Measurements from ENCODE around the gene LRRC4B. TPM values are rescaled to one million over a fixed set of nuclear protein-coding genes. Genes with fewer than 3 reads are reported as not detected.

The LRRC4B gene
- total RNA-seq, 4 donors from 2014 or later, result 0.59 to 3.0 (median 1.6) TPM

GRCh38 chr19:50602935-50603334 lies 34.7 kb upstream of the LRRC4B start:
- no peak overlapping the region for H3K27ac ChIP-seq
- DNase-seq, result no peak
- H3K27me3 ChIP-seq, result no peaks in the 10 kb centered on the region
- no peaks in the 10 kb centered on the region for H3K4me1 ChIP-seq
- no peaks in the 10 kb centered on the region for H3K9me3 ChIP-seq
- no peak for TF ChIP-seq CTCF (IDR thresholded peaks at IDR 0.05)
- no peak for TF ChIP-seq POLR2A (IDR thresholded peaks at IDR 0.05)
- 79% methylated on average over 4 of the region's 4 CpGs for WGBS, 2 donors
- intact Hi-C loops (cut with DNase I), result no loop called here
- H3K4me3 ChIP-seq (replicated peaks in 1 of 3), result no peak overlapping the region
- no peaks in the 10 kb centered on the region for H3K36me3 ChIP-seq

- Histone ChIP-seq H3K9me3 (no peaks in the 10 kb centered on the region), H3K27me3 (no peaks in the 10 kb centered on the region), H3K36me3 (no peaks in the 10 kb centered on the region), H3K4me3 (replicated peaks in 1 of 3) (no peak overlapping the region), H3K4me1 (no peaks in the 10 kb centered on the region), H3K27ac (no peak overlapping the region)
- WGBS, 2 donors, result 87 to 89% methylated on average over 6 of the region's 6 CpGs
- no peak for TF ChIP-seq CTCF (IDR thresholded peaks at IDR 0.05)
- no peak for TF ChIP-seq POLR2A (IDR thresholded peaks at IDR 0.05)
- no peak for DNase-seq
- intact Hi-C loops (cut with DNase I), result no loop called here
Measured at GRCh38 chr19:50602496-50602895, 34.3 kb upstream of the LRRC4B start.

- 83 to 87% methylated on average over 5 of the region's 5 CpGs for WGBS, 2 donors
- Histone ChIP-seq H3K27me3 (no peaks in the 10 kb centered on the region), H3K4me1 (no peaks in the 10 kb centered on the region), H3K36me3 (no peaks in the 10 kb centered on the region), H3K4me3 (replicated peaks in 1 of 3) (no peak overlapping the region), H3K9me3 (no peaks in the 10 kb centered on the region), H3K27ac (no peak overlapping the region)
- TF ChIP-seq POLR2A (IDR thresholded peaks at IDR 0.05), result no peak
- no peak for TF ChIP-seq CTCF (IDR thresholded peaks at IDR 0.05)
- intact Hi-C loops (cut with DNase I), result no loop called here
- no peak for DNase-seq
Measured at GRCh38 chr19:50602089-50602422, 33.8 kb upstream of the LRRC4B start.

- no peak for TF ChIP-seq CTCF (IDR thresholded peaks at IDR 0.05)
- Histone ChIP-seq H3K9me3 (no peaks in the 10 kb centered on the region), H3K27me3 (no peaks in the 10 kb centered on the region), H3K4me1 (no peaks in the 10 kb centered on the region), H3K4me3 (replicated peaks in 1 of 3) (no peak overlapping the region), H3K27ac (no peak overlapping the region), H3K36me3 (no peaks in the 10 kb centered on the region)
- WGBS, 2 donors, result 72 to 74% methylated on average over 11 of the region's 11 CpGs
- DNase-seq, result no peak
- intact Hi-C loops (cut with DNase I), result no loop called here
Measured at GRCh38 chr19:50601407-50602088, 33.3 kb upstream of the LRRC4B start.

- TF ChIP-seq POLR2A (IDR thresholded peaks at IDR 0.05), result no peak
- no peak for TF ChIP-seq CTCF (IDR thresholded peaks at IDR 0.05)
- DNase-seq, result no peak
- Histone ChIP-seq H3K36me3 (no peaks in the 10 kb centered on the region), H3K4me3 (replicated peaks in 1 of 3) (no peak overlapping the region), H3K9me3 (no peaks in the 10 kb centered on the region), H3K27ac (no peak overlapping the region), H3K27me3 (no peaks in the 10 kb centered on the region), H3K4me1 (no peaks in the 10 kb centered on the region)
- WGBS, 2 donors, result 83 to 92% methylated on average over 9 of the region's 9 CpGs
- intact Hi-C loops (cut with DNase I), result no loop called here
Measured at GRCh38 chr19:50599427-50599826, 31.2 kb upstream of the LRRC4B start.

Measured in thyroid gland (tissue), 4 donors.